Left ventricle myocardium superior (tissue), 1 donor: ENCODE data around the gene TENM3. TPM values are rescaled to one million over a fixed set of nuclear protein-coding genes. Genes with fewer than 3 reads are reported as not detected.

Experiments
- ATAC-seq: fragments of 200-7000 bp; cut with Tn5 transposase; one replicate; pipeline ENCODE4 v1.9.1; 2020; ENCODE audit warnings: mild to moderate bottlenecking, moderate library complexity
- DNase-seq: peaks from one replicate; pipeline ENCODE4 v3.0.0-alpha.2; 2020
- intact Hi-C: fragments of 100-400 bp; cut with micrococcal nuclease; formaldehyde crosslinking; loops from one replicate; pipeline ENCODE4 v1.11.0; 2022
- total RNA-seq: library from RNA; stranded (reverse); fragmentation: NEBNext Ultra II Directional; extraction: Animal tissue kit (Norgen Biotek cat#: 25700); gene quantifications from one replicate; pipeline ENCODE4 v1.2.1, GENCODE V29; 2021
- donor health status: DM: no; HTN: yes; CAD: no; lungs with severe emphysema.

TENM3 gene
- total RNA-seq, 1 donor from 2014 or later, result 6.8 TPM

DNA sequence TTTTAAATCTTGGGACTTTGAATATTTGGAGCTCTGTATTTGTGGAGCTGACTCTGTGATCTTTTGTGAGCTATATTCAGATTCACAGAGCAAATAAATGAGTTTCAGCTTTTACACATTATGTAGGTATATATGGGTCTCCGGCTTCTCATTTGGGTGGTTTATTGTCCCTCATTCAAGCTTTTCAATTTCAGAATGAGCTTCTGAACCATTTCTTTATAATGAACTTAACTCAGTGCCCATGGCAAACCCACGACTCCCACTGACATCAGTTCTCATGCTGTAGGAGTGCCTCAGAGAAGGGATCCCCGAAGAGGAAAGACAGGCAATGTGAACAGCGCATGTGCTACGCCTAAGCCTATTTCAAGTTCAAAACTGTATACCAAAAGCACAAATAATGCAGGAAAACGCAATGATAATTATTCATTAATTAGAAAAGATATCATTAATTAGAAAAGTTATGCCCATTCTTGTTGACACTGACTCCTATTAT lies 517.4 kb downstream of the TENM3 start:
- ATAC-seq (no peak), DNase-seq (no peak)
- intact Hi-C loops, result no loop called here

GRCh38 chr4:182764137-182764536 lies 520.9 kb downstream of the TENM3 start:
- intact Hi-C loops, result no loop called here
- ATAC-seq, result no peak
- DNase-seq, result no peak

GRCh38 chr4:182764642-182765041 lies 521.4 kb downstream of the TENM3 start:
- DNase-seq (no peak), ATAC-seq (no peak)
- intact Hi-C loops, result no loop called here

GRCh38 chr4:182765987-182766856 lies 523.0 kb downstream of the TENM3 start:
- no peak for ATAC-seq
- no peak for DNase-seq
- intact Hi-C loops, result no loop called here

DNA sequence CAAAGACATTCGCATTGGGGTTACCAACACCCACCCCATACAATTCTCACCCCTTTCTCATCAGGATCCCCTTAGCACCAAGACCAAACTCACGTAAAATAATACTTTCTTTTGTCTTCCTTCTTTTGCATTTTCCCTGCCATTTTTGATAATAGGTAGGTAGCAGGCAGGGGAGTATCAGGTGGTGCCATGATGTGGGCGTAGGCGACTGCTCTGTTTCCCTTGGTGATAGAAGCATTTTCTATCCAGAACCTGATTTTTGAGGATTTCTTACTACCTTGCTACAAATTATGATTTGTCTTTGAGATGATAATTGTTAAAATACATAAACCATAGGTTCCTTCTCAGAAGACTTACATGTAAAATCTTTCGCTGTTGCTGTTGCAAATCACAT lies 523.7 kb downstream of the TENM3 start:
- ATAC-seq, result no peak
- DNase-seq, result no peak
- intact Hi-C loops, result no loop called here

DNA sequence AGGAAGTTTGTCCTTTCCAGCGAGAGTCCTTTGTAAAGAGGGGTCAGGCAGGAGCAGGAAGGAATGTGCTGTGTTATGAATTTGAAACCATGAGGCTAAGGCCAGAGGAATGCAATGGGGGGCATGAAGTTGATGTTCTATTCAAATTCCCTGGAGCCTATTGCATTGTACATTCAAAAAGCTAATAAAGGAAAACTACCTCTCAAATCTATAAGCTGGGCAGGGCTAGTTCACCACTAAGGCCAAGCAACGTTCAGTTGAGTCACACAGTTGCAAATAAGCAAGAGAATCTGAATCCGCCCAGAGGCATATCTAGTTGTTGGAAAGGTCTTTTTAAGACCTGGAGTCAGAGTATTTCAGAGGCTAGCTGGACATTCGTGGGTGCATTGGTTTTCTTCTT lies 525.6 kb downstream of the TENM3 start:
- ATAC-seq, result no peak
- no peak for DNase-seq
- intact Hi-C loops, result no loop called here

DNA sequence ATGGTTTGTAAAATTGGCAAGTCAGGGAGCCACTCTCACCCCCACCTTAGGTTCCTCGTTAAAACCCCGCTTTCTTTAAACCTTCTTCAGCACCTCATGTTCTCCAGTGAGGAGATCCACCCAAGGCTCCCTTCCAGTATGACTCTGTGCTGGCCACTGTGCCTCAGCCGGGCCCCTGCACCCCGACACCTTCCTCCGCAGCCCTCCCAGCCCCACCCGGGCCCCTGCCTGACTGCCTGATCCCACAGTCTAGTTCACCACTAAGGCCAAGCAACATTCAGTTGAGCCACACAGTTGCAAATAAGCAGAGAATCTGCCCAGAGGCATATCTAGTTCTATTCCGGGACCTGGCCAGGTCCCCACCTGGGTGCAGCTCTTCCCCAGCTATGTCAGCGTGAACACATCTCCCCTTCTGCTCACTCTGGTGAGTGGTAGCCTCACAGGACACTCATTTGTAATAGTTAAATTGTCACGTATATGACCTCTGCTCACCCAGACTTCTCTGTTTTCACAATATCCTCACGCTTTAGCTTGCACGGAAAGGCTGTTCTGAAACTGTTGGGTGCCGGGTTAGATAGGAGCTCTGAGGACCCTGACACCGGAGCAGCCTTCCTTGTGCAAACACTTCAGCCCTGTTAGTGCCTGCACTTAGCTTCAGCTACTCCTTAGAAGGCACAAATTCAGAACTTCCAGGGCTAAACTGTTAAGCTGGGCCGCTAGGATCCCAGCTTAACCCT lies 527.2 kb downstream of the TENM3 start:
- intact Hi-C loops, result no loop called here
- ATAC-seq (no peak), DNase-seq (no peak)

DNA sequence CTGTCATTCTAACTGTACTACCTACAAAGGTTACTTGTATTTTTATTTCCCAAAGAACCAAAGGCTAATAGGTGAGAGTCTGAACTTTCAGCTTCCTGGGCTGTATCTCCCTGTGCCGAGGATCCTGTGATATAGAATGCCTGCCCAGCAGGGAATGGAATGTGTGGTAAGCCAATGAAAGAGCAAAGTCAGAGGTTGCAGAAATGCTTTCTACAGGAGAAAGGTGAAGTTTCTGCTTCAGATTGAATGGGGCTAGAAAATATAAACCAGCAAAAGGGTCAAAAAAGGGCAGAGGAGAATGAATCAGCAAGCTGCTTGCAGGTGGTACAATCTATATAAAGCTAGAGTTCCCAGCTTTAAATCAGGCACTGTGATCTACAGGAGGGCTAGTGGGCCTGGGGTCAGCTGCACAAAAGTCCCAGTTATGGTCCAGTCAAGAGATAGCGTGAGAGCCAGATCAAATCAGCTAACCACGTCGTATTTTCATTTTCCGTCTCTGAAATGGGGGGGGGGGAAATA lies 527.9 kb downstream of the TENM3 start:
- ATAC-seq (no peak), DNase-seq (no peak)
- intact Hi-C loops, result no loop called here

DNA sequence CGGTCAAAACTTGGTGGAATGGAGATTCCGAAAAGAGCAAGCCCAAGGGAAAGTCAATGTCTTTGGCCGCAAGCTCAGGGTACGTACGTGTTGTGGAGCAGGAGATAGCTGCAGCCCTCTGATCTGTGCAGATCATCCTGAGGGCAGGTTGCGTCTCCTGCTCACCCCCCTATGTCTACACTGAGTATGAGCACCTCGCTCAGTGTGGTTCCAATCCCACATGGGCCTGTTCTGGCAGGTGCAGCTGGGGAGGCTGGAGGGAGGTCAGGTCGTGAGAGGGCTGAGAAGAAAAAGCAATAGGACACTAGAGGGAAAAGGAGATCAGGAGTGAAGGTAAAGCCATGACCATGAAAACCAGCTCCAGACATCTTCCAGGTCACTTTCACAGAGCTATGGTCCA lies 531.9 kb downstream of the TENM3 start:
- intact Hi-C loops, result no loop called here
- no peak for ATAC-seq
- no peak for DNase-seq

- intact Hi-C loops, result no loop called here
- no peak for DNase-seq
- ATAC-seq, result no peak
These were observed 533.3 kb downstream of the TENM3 start for GRCh38 chr4:182776376-182777105.

GRCh38 chr4:182778222-182778982 lies 535.2 kb downstream of the TENM3 start:
- ATAC-seq, result no peak
- DNase-seq, result no peak
- intact Hi-C loops, result no loop called here

- DNase-seq (no peak), ATAC-seq (no peak)
- intact Hi-C loops, result no loop called here
These were observed 543.8 kb downstream of the TENM3 start for GRCh38 chr4:182786991-182787390.

DNA sequence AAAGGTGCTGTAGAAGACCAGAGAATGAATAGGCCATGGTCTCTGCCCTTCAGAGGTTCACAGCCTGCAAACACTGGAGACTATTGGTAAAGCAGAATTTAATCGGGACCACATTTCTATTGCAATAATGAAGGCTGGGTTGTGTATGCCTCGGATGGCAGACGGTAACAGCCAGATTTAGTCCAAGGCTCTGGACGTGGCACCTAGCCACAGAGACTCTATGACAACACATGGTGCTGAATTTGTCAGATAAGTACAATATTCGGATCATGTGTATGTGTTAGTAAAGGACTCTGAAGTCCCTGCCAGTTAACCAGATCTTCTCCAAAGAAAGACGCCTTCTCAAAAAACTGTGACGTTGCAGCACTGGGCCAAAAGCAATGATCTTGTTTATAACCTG lies 545.0 kb downstream of the TENM3 start:
- ATAC-seq, result no peak
- intact Hi-C loops, result no loop called here
- no peak for DNase-seq

GRCh38 chr4:182789529-182789928 lies 546.3 kb downstream of the TENM3 start:
- intact Hi-C loops, result no loop called here

DNA sequence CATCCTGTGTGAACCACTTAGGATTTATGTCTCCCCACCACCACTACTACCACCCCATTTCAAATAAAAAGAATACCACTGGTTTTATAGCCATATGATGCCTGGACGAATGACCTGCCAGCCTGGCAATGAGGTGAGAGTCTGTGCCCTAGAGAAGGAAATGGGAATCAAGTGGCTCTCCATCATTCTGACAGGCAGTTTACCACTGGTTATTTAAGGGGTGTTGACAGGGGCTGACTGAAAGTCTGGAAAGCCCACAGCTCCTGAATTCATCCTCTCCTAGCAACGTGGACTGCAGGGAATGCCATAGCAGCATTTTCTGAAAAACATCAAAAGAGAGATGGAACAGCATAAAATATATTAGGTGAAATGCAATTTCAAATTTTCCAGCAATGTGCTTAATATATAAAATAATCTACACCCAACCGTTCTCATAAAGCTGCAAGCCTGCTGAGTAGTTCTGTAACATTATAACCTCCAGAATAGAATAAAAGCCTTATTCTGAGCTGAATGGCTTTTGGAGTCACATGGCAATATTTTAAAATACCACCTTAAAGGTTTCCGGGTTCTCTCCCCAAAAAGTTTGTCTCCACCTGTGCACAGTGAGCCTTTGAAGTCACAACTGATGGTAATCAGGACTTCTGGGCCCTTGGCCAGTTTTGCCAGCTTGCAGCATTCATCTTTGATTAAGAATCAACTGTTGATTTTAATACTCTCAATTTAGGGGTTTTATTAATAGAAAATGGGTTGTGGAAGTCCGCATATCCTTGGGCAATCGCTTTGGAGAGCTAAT lies 552.4 kb downstream of the TENM3 start:
- no peak for ATAC-seq
- intact Hi-C loops, result no loop called here
- DNase-seq, result no peak

More at GRCh38 chr4:182789529-182789928, 546.3 kb downstream of the TENM3 start:
- ATAC-seq (no peak), DNase-seq (no peak)

DNA sequence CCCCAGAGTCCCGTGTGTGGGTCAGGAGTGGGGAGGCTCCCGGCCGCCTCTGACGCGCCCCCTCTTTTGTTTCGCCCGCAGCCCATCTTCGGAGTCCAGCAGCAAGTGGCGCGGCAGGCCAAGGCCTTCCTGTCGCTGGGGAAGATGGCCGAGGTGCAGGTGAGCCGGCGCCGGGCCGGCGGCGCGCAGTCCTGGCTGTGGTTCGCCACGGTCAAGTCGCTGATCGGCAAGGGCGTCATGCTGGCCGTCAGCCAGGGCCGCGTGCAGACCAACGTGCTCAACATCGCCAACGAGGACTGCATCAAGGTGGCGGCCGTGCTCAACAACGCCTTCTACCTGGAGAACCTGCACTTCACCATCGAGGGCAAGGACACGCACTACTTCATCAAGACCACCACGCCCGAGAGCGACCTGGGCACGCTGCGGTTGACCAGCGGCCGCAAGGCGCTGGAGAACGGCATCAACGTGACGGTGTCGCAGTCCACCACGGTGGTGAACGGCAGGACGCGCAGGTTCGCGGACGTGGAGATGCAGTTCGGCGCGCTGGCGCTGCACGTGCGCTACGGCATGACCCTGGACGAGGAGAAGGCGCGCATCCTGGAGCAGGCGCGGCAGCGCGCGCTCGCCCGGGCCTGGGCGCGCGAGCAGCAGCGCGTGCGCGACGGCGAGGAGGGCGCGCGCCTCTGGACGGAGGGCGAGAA lies 556.5 kb downstream of the TENM3 start:
- ATAC-seq (no peak), DNase-seq (no peak)
- intact Hi-C loops, result no loop called here

- DNase-seq, result no peak
These were observed 557.0 kb downstream of the TENM3 start for GRCh38 chr4:182800216-182800515.

GRCh38 chr4:182801636-182802035 lies 558.4 kb downstream of the TENM3 start:
- DNase-seq (no peak), ATAC-seq (no peak)
- intact Hi-C loops, result no loop called here

More at GRCh38 chr4:182800216-182800515, 557.0 kb downstream of the TENM3 start:
- ATAC-seq, result no peak
- intact Hi-C loops, result no loop called here
